Activated CD4-positive, alpha-beta T cell treated with anti-CD3 and anti-CD28 coated beads, Interleukin-10, Interleukin-2, amounts not matched to agents 100 ng/mL and 50 ng/mL, durations not matched to agents 16 hours and 8 hours (primary cell): Measurements from ENCODE around the gene FLRT1.

Experiments used
- DNase-seq: peaks from one replicate; pipeline ENCODE4 v3.0.0-alpha.2; 2020

Gene FLRT1, protein sequence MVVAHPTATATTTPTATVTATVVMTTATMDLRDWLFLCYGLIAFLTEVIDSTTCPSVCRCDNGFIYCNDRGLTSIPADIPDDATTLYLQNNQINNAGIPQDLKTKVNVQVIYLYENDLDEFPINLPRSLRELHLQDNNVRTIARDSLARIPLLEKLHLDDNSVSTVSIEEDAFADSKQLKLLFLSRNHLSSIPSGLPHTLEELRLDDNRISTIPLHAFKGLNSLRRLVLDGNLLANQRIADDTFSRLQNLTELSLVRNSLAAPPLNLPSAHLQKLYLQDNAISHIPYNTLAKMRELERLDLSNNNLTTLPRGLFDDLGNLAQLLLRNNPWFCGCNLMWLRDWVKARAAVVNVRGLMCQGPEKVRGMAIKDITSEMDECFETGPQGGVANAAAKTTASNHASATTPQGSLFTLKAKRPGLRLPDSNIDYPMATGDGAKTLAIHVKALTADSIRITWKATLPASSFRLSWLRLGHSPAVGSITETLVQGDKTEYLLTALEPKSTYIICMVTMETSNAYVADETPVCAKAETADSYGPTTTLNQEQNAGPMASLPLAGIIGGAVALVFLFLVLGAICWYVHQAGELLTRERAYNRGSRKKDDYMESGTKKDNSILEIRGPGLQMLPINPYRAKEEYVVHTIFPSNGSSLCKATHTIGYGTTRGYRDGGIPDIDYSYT

DNA sequence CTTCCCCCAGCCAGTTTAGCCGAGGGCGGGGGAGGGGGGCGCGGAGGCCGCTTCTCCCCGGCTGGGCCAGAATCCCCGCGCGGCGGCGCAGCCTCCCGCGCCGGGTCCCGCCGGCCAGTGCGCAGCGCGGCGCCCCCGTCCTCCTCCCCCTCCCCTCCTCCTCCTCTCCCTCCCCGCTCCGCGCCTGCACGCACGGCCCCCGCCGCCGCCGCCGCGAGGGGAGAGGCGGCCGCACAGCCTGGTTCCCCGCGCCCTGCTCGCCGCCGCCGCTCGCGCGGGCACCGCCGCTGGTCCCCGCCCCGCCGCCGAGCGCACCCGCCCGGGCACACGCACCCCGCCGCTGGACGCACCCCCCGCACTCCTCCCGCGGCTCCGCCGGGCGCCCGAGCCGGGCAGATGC is at the start of gene FLRT1:
Gene FLRT1 (plus strand): TSS at position 356 of the 400 bp plus-strand sequence. CDS start 80,337 bp downstream, outside the sequence.
- DNase-seq: no peak

DNA sequence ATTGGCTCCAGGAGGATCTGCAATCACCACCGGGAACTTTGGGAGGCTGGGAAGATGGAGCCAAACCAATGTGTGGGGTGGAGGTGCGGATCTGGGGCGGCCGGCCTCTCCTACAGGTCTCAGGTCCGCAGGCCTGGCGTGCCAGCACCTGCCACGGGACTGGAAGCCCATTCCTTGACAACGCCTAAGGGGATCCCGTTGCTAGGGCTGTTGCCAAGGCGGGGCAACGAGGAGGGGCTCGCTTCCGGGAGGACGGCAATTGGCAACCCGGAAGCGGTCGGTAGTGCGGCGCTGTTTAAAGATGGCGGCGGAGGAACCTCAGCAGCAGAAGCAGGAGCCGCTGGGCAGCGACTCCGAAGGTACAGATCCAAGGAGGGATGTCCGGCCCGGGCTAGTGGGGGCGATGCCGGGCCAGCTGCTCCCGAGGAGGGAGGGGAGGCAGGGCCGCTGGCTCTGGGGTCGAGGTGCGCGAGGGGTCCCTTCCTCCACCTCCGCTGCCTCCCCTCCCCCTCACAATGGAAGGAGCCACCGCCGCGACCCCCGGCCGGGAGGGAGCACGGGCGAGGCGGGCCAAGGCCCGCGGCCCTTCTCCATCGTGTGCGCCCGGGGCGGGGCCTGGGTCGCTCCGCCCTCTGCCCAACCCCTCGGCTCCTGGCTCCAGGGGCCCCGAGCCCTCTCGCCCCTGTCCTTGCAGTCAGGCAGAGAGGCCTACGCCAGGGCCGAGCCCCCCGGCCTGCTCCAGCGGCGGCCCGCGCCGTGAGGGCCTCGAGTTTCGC is 49.4 kb upstream of the FLRT1 start, which contains the start of gene OTUB1:
Gene OTUB1 (plus strand): TSS at position 283 of the 776 bp plus-strand sequence. CDS start 19 bp downstream, at position 302.
- DNase-seq: peak; percentile 94

DNA sequence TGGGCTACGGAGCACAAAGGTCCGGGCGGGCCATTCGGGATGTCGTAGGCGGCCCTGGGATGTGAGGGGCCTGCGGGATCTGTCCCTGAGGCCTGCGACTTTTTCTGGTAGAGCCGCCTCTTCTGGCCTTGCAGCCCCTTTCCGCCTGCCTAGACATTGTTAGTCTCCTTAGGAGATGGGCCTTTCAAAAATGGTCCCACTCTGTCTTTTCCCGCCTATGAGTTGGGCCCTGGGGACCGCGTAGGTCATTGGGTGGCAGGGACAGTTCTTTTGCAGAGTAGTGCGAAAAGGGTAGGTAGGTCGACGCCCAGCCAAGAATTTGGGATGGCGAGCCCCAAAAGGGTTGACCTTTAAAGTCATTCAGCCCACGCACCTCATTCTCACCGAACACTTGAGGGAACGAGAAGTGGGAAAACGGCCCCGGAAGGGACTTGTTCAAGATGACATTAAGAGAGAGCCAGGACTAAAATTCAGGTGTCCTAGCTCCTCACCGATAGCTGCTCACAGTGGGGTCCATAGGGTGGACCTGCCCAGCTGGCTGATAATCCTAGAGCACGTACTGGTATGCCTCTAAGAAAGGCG is 48.7 kb upstream of the FLRT1 start:
- DNase-seq: no peak

DNA sequence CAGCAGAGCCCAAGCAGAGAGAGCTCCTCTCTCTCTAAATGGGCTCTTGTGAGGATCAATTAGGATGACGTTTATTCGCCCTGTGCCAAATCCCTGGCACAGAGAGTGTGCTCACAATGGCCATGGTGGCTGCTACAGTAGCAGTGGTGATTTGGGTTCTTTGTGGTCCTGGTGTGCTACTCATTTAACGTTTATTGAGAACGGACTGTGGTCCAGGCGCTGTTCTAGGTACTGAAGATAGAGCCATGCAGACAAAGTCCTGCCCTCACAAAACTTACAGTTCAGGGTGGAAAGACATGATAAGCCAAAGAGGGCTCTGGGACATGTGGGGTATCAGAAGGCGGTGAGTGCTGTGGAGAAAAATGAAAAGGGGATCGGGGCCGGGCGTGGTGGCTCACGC is 44.2 kb upstream of the FLRT1 start:
- no peak for DNase-seq

DNA sequence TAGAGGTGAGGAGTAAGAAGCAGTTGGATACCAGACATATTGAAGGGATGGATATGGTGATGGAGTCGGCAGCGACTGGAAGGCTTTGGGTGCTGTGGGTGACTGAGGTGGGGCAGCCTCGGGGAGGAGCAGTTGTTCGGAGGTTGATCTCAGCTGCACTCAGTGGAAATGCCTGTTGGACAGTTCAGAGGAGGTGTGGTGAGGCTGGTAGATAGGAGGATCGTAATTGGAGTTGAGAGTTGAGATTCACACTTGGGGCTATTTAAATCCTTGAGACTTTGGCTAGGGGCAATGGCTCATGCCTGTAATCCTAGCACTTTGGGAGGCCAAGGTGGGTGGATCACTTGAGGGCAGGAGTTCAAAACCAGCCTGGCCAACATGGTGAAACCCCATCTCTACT is 42.6 kb upstream of the FLRT1 start:
- DNase-seq: no peak

DNA sequence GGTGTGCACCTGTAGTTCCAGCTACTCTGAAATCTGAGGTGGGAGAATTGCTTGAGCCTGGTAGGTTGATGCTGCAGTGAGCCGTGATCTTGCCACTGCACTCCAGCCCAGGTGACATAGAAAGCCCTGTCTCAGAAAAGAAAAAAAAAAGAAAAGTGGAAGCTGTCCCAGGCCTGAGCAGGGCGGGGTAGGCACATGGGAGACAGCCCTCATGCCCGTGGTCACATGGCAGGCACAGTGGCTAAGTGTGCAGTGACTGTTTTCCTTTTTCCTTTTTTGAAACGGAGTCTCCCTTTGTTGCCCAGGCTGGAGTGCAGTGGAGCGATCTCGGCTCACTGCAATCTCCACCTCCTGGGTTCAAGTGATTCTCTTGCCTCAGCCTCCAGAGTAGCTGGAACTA is 41.7 kb upstream of the FLRT1 start:
- DNase-seq: no peak

DNA sequence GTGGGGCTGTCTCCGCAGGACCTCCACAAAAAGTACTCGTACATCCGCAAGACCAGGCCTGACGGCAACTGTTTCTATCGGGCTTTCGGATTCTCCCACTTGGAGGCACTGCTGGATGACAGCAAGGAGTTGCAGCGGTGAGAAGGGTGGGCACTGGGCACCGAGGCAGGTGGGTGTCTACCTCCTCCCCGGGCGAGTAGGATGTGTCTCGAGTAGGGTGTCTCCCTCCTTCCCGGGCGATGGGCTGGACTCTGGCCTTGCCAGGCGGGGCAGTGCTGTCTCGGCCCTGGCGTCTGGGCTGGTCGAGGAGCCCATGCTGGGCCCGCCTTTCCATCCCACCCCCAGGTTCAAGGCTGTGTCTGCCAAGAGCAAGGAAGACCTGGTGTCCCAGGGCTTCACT is 39.2 kb upstream of the FLRT1 start:
- no peak for DNase-seq

DNA sequence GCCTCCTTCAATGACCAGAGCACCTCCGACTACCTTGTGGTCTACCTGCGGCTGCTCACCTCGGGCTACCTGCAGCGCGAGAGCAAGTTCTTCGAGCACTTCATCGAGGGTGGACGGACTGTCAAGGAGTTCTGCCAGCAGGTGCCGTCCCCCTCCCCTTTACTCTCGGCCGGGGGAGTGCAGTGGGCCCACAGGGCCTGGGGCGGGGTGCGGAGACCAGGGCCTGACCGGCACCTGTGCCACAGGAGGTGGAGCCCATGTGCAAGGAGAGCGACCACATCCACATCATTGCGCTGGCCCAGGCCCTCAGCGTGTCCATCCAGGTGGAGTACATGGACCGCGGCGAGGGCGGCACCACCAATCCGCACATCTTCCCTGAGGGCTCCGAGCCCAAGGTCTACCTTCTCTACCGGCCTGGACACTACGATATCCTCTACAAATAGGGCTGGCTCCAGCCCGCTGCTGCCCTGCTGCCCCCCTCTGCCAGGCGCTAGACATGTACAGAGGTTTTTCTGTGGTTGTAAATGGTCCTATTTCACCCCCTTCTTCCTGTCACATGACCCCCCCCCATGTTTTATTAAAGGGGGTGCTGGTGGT is 38.5 kb upstream of the FLRT1 start:
- DNase-seq: no peak

DNA sequence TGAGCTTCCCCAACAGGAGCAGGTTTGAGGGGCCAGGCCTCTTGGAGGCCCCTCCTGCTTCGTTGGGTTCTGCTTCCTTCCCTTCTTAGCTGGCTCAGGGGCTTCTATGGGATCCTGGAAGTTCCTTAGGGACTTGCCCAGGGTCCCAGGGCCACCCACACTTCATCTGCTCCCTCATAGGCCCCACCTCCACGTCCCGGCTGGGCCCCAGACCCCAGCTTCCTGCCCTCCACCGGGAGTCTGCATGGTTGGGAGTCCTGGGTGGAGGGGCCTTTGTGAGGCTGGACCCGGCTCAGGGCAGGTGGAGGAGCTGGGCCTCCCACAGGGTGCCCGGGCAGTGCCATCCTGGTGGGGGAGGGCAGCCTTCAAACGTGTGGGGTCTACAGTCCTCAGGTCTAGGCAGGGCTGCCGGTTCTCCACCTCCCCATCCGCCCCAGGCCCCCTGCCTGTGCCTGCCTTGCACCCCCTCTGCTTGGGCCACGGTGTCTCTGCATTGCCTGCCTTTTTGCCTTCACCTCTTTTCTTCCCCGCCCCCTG is 37.9 kb upstream of the FLRT1 start:
- no peak for DNase-seq

DNA sequence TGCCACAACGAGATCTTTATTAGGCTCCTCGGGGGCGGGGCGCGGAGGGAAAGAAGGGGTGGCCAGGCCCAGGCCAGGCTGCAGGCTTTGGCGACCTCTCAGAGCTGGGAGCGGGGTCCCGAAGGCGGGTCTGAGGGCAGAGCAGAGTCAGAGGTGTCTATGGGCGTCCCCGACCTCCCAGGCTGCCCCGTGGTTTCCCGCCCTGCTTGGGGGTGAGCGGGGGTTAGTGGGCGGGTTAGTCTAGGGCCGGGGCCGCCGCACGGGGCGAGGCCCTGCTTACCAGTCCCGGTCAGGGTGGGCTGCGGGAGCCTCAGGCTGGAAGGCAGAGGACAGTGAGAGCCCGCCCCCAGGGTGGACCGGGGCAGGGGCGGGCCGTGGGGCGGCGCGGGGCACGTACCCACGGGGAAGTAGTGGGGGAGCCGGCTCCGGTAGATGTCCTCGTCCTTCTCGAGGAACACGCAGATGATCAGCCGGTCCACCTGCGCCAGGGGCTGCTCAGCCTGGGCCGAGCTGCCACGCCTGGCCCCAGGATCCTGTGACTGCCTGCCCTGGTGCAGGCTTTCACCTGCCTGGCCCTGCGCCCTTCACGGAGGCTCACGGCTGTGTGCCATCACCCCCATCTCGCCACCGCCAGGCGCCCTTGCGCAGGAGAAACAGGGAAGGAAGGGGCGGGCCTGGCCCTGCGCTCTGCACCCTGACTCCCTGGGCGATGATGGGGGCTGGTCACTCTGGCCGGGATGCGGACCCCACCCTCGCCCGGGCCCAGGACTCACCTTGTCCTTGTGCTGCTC is 37.0 kb upstream of the FLRT1 start:
- DNase-seq: no peak

DNA sequence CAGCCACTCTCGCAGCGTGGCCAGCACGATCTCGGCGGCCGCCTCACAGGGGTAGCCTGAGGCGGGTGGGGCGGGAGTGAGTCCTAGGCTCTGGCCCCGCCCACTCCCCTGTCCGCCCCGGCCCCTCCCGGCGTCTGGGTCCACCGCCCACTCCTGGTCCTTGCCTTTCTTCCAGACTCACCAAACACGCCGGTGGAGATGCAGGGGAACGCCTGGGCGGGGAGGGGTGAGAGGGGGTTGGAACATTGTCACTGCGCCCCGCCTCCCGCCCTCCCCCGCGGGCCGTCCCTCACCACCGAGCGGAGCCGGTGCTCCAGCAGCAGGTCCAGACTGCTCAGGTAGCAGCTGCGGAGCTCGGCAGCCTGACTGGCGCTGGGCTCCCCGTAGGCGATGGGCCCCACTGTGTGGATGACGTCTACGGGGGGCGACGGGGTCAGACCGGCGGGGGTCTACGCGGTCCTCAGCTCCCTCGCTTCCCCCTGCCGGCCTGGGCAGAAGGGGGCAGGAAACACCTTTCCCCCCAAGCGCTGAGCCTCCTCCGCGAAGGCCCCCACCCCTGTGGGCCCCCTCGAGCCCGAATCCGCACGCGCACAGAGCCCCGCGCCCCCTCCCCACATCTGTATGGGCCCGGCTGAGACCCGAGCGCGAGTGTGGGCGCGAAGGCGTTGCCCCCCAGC is 36.2 kb upstream of the FLRT1 start:
- peak; percentile 57 for DNase-seq

DNA sequence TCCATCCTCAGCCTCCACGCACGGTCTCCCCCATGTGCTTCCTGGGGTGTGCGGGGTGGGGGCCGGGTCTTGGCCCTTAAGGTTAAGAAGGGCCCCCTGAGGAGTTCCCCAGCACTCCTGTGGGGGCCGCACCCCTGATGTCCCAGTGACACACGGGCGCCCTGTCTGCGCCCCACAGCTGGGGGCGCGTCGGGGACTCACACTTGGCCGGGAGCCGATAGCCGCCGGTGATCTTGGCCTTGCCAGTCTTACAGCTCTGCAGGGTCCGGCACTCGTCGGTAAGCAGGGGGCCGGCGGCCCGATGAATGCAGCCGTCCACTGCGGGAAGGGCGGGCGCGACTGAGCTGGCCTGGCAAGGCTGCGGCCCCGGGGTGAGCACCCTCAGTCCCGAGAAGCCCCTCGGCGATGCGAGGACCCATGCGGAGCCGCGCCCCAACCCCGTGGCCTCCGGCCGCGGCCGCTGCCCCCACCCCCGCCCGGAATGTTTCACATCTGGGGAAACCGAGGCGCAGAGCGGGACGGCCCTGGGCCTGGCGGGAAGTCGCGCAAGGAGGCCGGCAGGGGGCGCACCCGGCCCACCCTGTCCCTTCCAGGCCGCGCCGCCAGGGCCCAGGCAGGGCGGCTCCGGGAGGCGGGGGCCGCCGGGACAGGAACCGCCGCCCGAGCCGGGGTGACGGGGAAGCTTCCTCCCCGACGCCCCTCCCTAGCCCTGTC is 35.5 kb upstream of the FLRT1 start:
- DNase-seq: peak; percentile 80

DNA sequence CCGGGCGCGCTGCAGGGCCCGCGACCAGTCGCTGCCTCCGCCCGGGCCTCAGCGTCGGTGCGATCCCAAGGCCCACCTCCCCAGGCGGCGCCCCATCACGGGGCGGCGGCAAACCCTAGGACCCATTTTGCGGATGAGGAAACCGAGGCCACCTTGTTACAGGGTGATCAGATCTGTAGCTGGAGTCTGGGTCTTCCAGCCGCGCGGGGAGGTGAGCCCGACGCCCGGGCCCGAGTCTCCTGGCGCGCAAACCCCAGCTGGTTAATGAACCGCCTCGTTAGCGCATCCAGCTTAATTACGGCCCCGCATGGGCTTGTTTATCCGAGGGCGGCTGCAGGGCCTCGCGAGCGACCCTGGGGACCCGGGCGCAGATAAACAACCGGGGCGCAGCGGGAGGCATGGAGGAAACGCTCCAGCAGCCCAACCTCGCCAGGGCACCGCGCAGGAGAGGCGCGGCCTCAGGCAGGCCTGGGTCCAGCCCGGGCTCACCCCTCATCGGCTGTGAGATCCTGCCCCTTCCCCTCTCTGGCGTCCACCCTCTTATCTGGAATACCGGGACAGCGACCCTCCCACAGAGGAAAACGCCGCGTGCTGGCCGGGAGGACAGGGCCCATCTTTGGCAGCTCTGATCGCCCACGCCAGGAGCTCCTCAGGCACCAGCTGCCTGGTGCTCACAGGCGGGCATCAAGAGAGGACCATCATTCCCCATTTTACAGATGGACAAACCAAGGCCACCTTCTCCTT is 34.8 kb upstream of the FLRT1 start:
- DNase-seq: no peak

DNA sequence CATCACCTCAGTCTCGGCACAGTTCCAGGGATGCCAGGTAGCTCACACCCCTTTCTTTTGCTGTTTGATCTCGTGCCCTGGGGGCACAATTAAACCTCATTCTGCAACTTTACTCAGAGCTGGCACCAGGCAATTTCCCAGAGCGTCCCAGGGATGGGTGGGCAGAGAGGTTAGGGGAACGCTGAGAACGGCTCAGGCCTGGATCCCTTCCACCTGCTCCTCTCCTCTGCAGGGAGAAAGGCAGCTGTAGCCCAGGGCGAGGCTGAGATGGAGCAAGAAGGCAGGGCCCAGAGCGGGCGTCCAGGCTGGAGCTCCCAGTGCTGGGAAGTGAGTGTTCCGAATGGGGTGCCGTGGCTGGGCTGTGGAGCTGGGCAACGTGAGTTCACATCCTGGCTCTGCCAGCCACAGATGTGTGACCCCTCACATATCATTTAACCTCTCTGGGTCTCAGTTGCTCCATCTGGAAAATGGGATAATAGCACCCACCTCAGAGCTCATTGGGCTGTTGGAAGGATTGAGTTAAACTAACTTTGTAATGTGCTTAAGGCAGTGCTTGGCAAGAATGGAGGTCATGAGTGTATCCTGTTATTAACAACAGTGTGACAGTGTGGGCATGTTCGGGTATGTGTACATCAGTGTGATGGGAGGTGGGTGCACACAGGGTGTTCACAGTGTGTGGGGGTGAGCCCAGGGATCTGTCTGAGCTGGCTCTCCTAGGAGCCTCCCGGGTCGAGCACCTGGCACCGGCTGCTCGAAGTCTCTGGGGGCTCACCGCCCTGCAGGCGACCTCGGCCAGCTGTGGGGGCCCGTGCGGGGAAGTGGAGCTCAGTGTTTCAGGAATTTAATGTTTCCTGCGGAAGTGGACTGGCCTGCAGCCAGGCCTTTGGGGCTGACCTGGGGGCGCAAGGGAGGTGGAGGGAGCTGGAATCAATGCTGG is 34.0 kb upstream of the FLRT1 start:
- no peak for DNase-seq

DNA sequence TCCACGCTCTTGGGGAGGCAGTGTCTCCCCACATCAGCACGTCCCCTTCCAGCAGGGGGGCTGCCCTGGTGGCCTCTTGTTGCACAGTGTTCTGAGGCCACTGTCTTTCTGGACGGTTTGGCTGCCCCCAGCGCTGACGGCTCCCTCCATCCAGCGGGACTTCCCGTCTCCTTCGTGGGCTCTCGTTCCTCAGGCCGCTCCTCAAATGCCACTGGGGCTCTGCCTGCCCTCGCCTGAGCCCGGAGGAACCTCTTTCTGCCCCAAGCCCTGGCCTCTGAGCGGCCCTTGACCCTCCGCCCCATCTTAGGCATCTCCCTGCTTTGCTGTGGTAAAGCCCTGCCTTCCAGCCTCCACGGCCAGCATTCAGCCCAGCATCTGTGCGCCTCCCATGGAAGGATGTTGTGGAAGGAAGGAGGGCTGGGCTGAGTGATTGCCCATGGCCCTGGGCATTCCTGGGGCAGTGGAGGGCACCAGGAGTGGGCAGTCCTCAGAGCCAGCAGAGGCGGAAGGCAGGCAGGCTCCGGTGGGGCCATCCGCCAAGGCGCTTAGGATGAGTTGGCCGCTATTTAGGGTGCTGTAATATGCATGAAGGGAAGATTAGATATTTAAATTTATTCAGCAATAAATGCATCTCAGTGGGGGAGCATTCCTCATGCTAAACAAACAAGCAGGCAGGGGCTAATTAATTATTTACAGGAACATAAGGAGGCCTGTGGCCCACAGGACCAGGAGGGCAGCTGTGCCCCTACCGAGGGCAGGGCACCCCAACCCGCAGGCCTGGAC is 31.7 kb upstream of the FLRT1 start:
- no peak for DNase-seq

DNA sequence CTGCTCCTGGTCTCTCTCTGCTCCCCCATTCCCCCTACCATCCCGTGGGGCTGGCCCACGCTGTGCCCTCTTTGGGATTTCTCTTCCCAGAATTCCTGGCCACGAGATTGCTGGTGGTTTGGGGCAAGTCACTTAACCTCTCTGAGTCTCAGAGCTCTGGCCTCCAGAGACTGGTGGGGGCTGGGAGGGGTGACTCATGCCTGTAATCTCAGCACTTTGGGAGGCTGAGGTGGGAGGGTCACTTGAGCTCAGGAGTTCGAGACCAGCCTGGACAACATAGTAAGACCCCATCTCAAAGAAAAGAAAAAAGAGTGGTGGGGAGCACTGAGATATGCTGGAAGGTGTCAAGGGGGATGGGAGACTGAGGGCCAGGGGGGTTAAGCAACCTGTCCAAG is 31.1 kb upstream of the FLRT1 start:
- DNase-seq: no peak

DNA sequence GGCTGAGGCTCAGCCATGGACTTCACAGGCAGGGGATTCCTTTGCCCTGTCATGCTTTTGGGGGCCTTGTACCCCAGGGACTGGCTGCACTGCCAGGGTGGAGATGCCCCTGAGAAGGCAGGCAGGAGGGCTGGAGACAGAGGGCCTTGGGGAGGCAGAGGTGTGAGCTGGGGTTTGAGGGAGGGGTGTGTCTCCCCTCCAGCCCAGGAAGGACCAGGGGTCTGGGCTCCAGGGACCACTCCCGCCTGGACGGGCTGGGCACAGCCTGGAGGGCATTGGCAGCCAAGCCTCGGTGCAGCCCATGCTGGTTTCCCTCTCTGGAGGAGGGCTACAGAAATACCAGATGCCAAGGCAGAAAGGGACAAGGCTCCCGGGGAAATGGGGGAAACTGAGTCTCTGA is 30.0 kb upstream of the FLRT1 start:
- DNase-seq: no peak

DNA sequence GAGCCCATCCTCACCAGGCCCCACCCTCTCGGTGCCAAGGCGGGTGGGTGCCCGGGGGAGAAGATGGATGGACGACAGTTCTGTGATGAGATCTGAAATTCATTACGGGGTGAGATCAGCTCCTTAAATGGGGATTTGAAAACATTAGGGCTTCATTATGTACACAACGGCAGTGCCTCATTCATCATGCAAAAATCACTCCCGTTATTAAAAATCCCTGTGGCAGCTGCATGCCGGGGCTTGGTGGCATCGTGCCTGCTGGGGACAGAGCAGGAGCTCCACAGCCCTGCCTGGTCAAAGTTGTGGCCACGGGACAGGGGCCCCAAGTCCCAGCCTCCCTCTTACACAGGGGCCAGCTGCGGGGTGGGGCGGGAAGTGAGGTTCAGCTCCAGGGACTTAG is 29.3 kb upstream of the FLRT1 start:
- DNase-seq: no peak
